GM21737 (cell line): Measurements from ENCODE around the gene GRIA3.
A peak's percentile ranks its signal among the peaks of the same experiment; 100 is the strongest.
"Not testable (repeated sequence)": the region's sequence is repeated elsewhere in the genome, so short reads cannot be mapped to it uniquely, and the experiment has no call there.

ENCODE experiments used
- ATAC-seq: cut with Tn5 transposase; IDR thresholded peaks from one replicate; pipeline ENCODE4 v1.9.1; 2021; ENCODE audit warnings: mild to moderate bottlenecking, moderate library complexity; ENCODE audit not compliant: unreplicated experiment

GRIA3 gene

DNA sequence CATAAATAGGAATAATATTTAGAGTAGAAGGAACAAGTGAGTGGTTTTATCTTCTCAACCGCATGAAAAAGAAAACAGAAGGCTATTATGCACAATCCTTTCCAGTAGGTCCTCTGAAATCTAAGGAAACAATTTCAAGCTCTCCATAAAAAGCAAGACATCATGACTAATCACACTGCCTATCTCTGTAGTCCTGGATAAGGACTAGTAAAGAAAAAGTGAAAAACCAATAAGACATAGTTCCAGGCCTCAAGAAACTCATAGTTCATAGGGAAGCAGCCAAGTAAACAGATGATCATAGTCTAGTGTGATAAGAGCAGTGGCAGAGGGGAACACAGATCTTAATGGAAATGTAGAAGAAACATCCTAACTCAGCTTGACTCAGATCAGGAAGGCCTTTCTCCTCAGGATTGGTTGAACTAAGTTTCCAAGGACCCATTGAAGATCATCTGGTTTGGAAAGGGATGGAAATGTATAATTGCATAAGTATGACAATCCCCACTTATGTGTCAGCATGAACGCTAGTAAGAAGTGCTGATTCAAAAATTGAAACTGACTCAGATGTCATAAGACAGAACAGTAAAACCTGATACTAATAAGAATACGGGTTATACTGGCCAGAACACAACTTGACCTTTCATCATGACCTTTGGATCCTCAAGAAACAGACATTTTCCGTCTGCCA is 155.3 kb downstream of the GRIA3 start:
- ATAC-seq: no peak

- ATAC-seq: no peak
These were observed 156.6 kb downstream of the GRIA3 start for GRCh38 chrX:123340696-123341095.

DNA sequence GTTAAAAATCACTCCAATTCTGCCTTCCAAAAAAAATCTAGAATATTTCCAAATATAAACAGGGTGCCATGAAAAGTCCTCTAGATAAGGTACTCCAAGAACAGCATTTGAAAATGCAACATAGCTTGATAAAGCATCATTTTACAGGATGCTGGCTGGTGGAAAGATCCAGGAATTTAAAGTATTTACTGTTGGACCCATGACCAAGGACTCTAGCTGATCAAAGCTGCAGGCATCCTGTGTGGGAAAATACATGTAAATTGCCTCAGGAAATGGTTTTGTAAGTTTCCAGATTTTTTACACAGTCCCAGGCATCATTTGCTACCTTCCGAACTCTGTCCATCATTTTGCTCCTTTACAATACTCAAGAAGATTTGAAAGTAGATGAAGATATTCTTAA is 164.4 kb downstream of the GRIA3 start:
- ATAC-seq: no peak

- ATAC-seq: no peak
These were observed 166.1 kb downstream of the GRIA3 start for GRCh38 chrX:123350226-123350625.

- ATAC-seq: peak; percentile 72
These were observed 173.9 kb downstream of the GRIA3 start for GRCh38 chrX:123357941-123358340.

DNA sequence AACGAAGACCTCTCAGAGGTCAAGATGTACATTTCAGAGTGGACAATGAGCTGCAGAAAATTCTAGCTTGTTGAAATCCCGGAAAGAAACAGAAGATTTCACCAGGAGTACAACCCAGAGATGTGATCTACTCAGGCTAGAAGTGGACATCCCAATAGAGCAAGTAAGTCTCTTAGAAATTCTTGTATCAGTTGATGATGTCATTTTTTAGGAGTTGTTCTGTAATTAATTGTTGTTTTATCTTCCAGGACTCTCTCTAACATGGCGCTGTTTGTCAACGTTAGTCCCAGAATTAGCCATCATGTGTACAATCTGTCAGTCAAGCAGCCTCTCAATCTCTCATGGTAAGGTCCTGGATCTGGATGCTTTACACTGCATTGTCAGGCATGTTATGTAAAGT is 174.4 kb downstream of the GRIA3 start:
- no peak for ATAC-seq

- no peak for ATAC-seq
These were observed 177.3 kb downstream of the GRIA3 start for GRCh38 chrX:123361371-123361770.

- ATAC-seq: not testable (repeated sequence)
These were observed 202.1 kb downstream of the GRIA3 start for GRCh38 chrX:123386196-123386595.

GRCh38 chrX:123392921-123393320 is 208.8 kb downstream of the GRIA3 start:
- no peak for ATAC-seq

DNA sequence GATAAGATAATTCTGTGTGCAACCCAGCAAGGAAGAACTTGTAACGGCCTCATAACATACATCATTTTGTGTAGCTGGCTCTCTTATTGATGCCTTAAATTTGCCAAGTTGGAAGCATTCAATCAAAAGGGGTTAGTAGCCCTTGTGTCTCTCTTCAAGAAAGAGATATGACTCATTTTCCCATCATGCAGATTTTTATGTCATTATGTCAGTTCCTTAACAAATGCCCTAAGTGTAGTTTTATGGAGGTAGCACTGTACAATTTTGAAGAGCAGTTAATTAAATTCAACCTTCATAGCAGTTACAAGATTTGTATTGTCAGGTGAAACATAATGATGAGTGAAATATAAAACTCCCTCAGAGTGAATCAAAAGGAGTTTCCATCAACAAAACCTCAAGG is 215.6 kb downstream of the GRIA3 start:
- no peak for ATAC-seq

DNA sequence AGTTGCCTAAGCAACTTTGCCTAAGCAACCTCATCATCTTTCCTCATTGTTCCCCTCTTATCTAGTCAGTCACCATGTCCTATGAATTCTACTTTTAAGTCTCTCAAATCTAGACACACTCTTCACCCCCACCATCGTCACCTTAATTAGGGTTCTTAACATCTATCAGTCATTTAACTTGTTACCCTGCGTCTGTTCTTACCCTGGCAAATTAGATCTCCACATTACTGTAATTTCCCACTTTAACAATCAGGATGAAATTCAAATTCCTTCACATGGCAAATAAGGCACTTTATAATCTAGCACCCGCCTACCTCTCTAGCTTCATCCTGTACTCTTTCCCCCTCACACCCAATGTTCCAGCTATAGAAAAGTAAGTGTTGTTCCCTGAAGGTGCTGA is 221.2 kb downstream of the GRIA3 start:
- ATAC-seq: no peak

GRCh38 chrX:123408821-123409737 is 225.0 kb downstream of the GRIA3 start:
- ATAC-seq: no peak

GRCh38 chrX:123422875-123423274 is 238.8 kb downstream of the GRIA3 start:
- no peak for ATAC-seq

- peak; percentile 84 for ATAC-seq
These were observed 240.5 kb downstream of the GRIA3 start for GRCh38 chrX:123424546-123424945.

GRCh38 chrX:123425471-123425870 is 241.4 kb downstream of the GRIA3 start:
- ATAC-seq: no peak

- ATAC-seq: no peak
These were observed 241.8 kb downstream of the GRIA3 start for GRCh38 chrX:123425904-123426303.

GRCh38 chrX:123432361-123433150 is 248.5 kb downstream of the GRIA3 start:
- ATAC-seq: no peak

- no peak for ATAC-seq
These were observed 252.5 kb downstream of the GRIA3 start for GRCh38 chrX:123436512-123437136.

- ATAC-seq: not testable (repeated sequence)
These were observed 255.8 kb downstream of the GRIA3 start for GRCh38 chrX:123439926-123440325.

DNA sequence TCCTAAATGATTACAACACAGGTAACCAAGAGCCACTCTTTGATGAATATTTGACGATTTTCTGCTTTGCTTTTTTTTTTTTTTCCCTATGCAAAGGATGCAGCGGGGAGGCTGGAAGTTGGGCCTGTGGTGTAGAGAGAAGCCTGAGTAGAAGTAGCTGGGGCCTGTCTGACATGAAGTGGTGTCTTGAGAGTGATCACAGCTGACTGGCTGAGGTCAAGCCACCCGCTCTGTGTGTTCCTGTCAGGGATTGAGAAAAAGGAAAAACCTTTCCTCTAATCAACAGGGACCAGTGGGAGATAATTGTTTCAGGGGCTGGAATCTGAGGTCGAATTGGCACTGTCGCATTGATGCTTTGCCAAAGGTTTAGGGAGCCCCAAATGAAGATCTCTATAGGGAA is 258.7 kb downstream of the GRIA3 start:
- ATAC-seq: no peak

DNA sequence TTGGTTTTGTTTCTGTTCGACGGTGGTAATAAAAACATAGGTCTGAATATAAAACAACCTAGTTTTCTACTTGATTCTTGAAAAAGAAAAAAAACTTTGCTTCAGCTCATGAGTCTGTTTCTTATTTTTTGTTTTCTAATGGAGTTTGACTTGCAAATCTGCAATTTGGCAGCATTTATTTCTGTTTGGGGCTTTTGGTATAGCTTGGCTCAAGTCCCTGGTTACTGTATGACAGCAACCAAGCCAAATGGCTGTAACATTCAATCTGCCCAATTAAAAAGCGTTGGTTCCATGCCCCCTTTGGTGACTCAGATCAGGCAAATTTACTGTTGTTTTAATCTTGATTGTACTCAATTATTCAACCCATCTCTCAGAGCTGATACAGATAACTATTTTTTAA is 263.4 kb downstream of the GRIA3 start:
- ATAC-seq: no peak
